CD4-positive, alpha-beta T cell treated with Interleukin-17A for 1 hour (primary cell): ENCODE data around the gene TMPRSS11B.
A peak's percentile ranks its signal among the peaks of the same experiment; 100 is the strongest.
"Not testable (repeated sequence)": the region's sequence is repeated elsewhere in the genome, so short reads cannot be mapped to it uniquely, and the experiment has no call there.

Experiments
- DNase-seq: peaks from one replicate; pipeline ENCODE4 v3.0.0-alpha.2; 2020

Gene TMPRSS11B, protein sequence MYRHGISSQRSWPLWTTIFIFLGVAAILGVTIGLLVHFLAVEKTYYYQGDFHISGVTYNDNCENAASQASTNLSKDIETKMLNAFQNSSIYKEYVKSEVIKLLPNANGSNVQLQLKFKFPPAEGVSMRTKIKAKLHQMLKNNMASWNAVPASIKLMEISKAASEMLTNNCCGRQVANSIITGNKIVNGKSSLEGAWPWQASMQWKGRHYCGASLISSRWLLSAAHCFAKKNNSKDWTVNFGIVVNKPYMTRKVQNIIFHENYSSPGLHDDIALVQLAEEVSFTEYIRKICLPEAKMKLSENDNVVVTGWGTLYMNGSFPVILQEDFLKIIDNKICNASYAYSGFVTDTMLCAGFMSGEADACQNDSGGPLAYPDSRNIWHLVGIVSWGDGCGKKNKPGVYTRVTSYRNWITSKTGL

DNA sequence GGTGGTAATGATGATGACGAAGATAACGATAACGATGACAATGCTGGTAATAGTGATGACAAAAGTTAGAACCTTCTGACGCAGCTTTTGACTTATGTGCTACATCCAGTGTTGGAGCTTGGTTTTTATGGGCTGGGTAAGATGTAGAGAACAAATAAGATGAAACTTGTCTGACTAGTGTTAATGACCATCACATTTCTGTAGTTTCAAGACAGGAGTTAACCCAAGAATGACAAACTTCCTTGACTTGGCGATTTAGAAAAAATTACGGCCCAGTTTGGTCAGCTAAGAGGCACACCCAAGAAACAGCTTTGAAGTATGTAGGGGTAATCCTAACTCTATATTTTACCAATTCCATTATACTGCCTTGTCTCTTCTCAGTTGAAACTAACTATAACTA, at the start of gene TMPRSS11B:
Gene TMPRSS11B, minus strand, starts transcription at position 101 of the 400 bp plus-strand sequence. CDS start 136 bp downstream, outside the sequence.
- no peak for DNase-seq

DNA sequence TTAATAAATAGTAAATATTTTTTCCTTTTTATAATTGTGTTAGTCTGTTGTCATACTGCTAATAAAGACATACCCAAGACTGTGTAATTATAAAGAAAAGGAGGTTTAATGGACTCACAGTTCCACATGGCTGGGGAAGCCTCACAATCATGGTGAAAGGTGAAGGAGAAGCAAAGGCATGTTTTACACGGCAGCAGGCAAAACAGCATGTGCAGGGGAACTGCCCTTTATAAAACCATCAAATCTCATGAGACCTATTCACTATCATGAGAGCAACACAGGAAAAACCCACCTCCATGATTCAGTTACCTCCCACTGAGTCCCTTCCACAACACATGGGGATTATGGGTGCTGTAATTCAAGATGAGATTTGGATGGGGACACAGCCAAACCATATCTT, 45.8 kb upstream of the TMPRSS11B start:
- DNase-seq = no peak

DNA sequence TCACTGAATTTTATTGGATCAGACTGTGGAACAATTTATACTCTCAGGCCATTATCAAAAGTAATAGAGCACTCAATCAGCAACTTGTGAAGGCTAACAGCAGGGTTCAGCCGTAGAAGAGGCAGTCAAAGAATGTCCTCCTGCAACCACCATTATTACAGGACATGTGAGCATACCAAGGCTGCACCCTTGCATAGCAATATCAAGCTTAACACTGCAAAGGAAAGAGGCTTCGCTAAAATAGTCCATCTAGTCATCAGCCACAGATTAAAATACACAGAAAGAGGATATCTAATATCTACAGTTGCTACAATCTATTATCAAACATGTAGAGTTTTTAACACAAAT, 42.9 kb upstream of the TMPRSS11B start:
- DNase-seq = no peak

DNA sequence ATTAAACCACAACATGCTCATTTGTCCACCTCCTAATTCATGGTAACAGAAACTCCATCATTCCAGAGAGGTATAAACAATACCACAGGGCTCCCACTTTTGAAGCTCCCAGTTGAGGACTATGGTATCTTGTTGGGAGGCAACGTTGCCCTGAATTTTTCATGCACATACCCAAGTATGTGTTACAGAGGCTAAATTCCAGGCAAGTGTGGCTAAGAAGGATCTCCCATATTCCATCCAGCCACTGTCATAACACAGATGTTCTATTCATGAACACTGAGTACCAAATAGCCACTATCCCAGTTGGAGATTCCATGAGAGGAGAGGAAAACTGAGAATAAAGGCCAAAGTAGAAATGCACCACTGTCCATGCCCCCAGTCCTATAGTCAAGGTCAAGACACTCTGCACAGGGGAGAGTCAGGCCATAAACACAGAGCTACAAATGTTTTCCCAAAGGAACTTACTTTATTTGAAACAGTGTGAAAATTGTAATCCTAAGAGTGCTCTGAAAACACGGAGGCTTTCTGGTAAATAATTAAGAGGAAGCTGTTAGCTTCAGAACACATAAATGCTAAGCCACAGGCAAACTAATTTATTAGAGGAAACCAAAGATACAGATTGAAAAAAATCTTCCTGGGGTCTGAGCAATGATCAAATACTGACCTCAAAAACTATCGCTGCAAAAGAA, 42.4 kb upstream of the TMPRSS11B start:
- DNase-seq = no peak

DNA sequence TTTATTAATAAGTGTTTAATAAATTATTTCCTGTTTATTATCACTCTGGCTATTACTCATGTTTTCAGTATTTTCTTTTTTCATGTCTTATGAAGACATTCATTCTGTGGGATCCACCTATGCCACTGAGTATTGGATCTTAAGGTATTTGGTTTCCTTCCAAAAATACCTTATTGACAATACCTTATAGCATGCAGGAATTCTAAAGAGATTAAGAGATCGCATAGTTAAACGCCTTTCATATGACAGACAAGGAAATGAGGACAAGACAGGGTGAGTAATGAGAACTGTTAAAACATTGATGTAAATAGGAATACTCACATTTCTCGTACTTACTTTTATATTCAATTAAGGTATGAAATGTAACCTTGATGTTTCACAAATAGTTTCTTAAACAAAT, 38.2 kb upstream of the TMPRSS11B start:
- DNase-seq = no peak

DNA sequence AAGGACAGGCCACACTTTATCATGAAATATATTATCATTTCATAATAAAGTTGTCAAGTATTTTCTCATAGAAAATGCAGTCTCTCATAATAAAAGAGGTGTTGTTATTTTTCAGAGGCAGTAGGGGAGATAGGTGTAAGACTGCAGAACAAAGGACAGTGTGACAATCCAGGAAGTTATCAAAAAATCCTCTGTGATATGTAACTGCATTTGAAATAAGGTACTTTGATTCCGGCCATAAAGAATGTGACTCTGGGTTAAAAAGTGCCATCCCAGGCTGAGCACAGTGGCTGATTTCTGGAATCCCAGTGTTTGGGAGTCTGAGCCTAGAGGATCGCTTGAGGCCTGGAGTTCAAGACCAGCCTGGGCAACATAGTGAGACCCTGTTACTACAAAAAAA, 37.6 kb upstream of the TMPRSS11B start:
- no peak for DNase-seq

DNA sequence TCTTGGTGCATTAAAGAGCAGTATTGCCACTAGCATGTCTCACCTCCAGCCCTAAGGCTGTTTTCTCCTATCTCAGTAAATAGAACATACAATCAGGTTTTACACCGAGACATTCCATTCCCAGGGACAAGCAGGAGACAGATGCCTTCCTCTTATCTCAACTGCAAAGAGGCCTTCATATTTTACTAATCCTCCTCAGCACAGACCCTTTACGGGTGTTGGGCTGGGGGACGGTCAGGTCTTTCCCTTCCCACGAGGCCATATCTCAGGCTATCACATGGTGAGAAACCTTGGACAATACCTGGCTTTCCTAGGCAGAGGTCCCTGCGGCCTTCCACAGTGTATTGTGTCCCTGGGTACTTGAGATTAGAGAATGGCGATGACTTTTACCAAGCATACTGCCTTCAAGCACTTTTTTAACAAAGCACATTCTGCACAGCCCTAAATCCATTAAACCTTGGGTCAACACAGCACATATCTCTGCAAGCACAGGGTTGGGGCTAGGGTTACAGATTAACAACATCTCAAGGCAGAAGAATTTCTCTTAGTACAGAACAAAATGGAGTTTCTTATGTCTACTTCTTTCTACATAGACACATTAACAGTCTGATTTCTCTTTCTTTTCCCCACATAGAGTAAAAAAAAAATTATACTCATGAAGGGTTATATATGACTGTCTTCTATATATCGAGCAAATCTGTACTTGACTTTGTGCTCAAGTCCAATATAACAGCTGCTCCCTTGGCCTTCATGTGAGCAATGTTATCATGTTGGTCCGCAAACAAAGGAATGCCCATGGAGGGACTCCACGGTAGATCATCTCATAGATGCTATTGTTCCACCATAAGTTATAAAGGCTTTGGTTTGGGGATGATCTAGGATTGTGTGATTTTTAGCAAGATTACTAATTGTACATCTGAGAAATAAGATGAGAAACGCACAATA, 36.6 kb upstream of the TMPRSS11B start:
- not testable (repeated sequence) for DNase-seq

DNA sequence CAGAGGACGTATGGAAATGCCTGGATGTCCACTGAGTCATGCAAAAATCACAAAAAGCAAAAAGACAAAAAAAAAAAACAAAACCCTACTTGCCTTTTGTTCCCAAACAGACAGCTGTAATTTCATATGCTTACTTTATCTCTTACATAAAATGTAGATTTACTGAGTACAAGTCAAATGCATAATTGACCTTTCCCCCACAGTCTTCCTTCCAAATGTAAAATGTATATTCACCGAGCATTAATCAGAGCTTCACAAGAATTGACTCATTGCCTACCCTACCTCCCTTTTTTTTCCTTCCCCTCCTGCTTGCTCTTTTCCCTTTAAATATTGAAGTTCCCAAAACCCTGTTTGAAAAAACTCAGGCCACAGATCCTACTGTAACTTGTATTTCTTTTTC, 32.5 kb upstream of the TMPRSS11B start:
- DNase-seq = no peak

DNA sequence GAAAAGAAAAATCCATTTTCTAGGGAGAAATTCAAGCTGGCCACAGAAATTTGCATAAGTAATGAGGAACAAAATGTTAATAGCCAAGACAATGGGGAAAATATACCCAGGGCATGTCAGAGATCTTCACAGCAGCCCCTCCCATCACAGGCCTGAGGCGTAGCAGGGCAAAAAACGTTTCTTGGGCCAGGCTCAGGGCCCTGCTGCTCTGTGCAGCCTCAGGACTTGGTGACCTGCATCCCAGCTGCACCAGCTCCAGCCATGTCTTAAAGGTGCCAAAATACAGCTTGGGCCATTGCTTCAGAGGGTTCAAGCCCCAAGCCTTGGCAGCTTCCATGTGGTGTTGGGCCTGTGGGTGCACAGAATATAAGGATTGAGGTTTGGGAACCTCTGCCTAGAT, 32.1 kb upstream of the TMPRSS11B start:
- no peak for DNase-seq

DNA sequence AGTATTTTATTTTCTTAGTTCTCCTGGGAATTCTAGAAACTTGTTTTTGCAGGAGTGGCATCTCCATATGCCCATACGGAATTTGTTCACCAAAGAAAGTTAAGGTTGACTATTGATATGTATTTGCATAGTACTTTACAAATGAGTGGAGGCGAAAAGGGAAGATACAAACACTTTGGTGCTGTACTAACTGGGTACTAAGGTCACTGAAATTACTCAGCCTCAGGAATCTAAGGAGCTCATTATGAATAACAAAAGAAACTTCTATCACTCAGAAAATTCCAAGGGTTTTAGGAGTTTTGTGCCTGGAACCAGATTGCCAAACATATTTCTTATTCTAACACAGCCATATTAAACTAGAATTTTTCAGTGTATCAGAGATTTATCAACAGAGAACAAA, 27.4 kb upstream of the TMPRSS11B start:
- no peak for DNase-seq

DNA sequence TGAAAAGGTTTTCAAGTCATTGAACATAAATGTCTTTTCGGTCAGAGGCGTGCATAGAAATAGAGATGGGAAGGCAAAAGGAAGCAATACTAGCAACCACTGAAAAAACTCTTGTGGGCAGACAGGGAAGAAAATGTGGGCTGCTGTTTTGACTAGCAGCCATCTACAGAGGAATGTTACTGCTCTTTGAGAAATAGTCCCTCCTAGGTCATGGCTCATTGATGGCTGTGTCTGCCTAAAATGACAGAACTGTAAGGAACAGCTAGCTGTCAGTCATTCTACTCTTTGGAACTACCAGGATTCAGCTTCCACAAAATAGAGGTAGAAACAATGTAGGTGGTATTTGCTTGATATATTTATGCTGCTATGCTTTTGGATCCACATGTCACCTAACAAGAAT, 26.9 kb upstream of the TMPRSS11B start:
- DNase-seq = no peak

DNA sequence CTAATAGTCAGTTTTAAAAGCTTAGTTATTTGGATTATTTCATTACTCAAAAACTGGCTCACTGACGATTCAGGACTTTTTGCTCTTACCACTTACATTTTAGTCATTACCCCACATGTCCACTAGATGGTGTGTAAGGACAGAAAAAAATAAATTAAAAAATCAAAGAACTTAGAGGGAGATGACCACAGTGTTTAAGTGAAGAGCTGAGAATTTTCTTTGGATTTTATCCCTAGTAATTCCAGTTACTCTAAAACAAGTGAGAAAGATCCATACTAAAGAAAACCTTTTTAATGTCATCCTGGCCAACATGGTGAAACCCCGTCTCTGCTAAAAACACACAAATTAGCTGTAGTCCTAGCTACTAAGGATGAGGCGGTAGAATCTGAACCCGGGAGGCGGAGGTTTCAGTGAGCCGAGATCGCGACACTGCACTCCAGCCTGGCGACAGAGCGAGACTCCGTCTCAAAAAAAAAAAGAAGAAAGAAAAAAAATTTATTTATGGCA, 26.4 kb upstream of the TMPRSS11B start:
- peak; percentile 62 for DNase-seq

DNA sequence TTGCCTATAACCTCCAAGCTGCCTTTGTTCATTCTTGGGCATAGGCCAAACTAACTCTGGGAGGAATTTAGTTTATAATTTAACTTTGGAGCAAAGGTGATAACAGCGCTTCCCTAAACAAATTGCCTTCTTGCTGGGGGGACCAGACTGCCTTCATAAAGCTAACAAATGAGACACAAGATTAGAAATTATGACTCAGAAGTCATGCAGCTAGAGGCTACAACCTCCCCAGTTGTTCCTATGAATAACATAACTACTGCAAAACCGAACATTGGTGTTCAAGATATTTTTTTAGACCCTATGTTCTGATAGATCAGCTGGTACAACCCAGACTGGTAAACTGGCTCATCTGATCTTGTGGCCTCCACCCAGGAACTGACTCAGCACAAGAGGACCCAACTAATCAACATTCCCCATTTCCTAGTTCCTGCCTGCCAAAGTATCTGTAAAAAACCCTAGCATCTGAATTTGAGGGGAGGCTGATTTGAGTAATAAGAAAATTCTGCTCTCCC, 22.0 kb upstream of the TMPRSS11B start:
- no peak for DNase-seq

DNA sequence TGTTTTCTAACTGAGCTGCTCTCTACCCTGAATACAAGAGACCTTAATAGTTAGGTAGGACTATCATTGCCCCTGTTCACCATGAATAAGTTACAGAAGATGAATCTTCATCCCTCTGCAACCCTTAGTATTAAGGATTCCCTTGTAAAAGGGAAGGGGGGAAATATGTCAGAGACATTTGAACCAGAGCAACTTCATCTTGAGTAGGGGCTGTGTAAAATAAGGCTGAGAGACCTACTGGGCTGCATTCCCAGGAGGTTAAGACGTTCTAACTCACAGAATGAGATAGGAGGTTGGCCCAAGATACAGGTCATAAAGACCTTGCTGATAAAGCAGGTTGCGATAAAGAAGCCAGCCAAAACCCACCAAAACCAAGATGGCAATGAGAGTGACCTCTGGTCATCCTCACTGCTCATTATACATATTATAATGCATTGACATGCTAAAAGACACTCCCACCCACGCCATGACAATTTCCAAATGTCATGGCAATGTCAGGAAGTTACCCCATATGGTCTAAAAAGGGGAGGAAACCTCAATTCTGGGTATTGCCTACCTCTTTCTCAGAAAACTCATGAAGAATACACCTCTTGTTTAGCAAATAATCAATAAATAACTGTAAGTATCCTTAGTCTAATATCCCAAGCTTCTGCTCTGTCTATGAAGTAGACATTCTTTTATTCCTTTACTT, 19.5 kb upstream of the TMPRSS11B start:
- DNase-seq = no peak

DNA sequence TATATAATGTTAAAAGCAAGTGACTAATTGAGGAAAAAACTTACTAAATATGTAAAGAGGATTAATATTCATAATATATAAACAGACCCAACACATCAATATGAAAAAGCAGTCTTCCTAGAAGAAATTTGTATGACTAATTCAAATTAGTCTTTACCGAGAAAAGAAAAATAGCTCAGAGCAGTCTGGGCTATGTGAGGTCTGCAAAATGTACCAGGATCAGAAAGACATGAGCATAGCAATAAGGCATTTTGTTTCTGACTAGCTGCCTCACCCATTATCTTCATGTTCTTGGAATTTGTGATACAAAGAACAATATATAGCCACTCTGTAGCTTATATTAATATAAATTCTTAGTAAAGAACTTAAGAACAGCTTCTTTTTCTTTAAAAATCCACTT, 13.7 kb upstream of the TMPRSS11B start:
- DNase-seq = no peak

DNA sequence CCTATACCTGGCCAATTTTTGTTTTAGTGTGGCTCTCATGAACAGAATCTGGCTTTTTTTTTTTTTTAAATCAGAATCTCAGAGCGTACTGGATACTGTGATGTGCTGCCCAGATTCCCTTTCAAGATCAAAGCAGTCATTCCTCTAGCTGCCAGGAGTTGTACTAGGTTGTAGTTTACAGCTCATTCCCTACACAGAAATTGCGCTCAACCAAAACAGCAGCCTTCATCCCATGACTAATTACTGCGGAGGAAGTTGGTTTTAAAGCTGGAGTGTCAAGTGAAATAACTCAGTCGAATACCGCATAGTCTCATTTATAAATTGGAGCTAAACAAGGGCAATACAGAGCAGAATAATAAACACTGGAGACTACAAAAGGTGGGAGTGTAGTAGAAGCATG, 12.2 kb upstream of the TMPRSS11B start:
- DNase-seq = no peak

DNA sequence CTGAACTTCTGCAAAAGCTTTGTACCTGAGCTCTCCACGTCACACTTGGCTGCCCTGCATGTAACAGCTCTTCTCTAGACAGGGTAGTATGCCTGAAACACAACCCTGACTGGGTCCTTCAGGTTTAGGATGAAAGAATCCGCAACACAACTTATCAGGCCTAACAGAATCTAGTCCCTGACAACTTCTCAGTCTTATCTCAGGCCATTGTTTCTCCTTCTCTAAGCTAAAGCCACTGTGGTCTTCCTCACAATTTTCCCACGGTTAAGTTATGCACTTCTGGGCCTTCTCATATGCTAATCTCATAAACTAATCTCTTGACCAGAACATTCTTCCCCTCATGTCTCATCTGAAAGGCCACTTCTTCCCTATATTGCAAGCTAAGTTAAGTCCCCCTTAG, 10.8 kb upstream of the TMPRSS11B start:
- DNase-seq = no peak

DNA sequence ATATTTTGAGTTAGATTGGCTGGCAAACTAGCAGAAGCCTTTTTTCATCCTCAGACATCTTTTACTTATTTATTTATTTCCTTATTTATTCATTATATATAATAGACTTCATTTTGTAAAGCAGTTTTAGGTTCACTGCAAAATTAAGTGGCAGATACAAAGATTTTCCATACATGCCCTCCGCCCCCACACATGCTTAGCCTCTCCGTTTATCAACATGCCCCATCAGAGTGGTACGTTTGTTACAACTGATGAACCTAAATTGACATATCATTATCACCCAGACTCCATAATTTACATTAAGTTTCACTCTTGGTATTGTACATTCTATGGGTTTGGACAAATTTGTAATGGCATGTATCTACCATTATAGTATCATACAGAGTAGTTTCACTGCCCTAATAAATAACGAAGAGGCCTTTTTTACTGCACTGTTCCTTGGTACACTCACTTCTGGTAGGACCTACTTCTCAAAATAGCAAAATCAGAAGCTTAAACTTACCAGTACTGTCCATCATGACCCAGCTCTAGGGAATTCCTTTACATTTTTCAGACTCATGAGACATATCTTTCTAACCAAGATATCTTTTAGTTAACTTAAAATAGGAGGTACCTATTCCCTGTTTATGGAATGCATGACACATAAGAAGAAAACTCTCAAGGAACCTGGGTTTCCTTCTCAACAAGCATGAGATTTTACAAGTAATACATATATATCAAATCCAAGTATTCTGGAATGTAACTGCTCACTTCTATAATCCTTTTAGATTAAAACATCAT, 4.8 kb upstream of the TMPRSS11B start:
- DNase-seq = no peak

DNA sequence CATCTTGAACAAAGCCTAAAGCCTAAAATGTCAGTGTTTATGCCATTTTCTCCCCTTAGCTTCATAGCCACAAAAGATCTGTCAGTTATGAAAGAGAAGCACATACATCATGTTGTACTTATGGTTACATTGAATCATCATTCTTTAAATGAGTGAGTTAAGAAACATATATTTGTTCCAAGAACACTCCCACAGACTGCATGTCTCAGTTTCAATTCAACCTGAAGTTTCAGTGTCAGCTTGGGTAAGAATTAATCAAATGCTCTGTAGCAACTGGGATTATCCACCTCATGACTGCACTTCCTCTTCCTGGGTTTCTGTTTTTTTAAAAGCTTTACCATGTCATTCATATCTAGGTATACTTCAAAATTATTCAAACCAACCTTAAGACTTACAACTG, 3.9 kb upstream of the TMPRSS11B start:
- DNase-seq = no peak

DNA sequence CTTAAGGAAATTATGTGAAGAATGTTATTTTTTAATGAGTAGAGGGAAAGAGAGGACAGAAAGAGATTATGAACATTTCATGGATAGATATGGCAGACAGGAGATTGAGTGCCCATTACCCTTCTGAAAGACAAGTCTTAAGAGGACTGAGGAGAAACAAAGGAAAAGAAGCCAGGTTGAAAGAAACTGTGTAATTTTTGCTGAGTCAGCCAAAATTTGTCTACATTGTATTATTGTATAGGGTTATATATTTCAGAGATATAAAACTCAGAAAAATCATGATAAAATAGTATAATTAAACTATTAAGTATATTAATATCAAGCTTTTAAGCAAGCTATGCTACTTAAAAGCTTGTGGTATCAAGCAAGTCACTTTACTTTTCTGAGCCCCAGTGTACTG, 4.9 kb downstream of the TMPRSS11B start:
- no peak for DNase-seq

DNA sequence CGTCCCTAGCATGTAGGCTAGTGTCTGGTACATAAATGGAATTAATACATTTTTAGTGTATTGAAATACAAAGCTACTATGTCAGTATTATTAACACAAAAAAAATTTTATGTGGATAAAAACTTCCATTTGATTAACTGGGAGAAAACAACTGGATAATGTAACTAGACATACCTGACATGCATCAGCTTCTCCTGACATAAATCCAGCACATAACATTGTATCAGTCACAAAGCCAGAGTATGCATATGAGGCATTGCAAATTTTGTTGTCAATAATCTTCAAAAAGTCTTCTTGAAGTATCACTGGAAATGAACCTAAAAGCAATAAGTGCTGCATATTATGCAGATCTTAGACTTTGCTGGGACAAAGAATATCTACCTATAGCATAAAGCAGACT, 16.9 kb downstream of the TMPRSS11B start:
- no peak for DNase-seq

DNA sequence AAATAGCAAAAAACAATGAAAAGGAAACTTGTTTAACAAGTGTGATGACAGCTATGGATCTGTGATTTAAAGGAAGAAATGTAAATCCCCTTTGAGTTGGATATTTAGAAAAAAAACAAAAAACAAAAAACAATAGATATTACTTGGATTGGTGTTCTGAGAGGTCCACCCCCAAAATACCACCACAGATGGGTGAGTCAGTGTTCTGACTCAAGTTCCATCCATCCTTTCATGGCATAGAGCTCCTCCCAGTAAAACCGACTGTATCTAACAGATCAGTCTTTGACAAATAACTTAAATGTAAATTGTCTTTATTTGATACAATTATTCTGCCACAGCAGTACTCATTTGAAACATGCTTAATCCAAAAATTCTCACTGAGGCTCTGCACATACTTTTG, 27.4 kb downstream of the TMPRSS11B start:
- DNase-seq = no peak
